Muscle of back (tissue), 11 donors: Measurements from ENCODE around the gene TMSB4X. TPM values are rescaled to one million over a fixed set of nuclear protein-coding genes. Genes with fewer than 3 reads are reported as not detected.
"Not testable (repeated sequence)": the region's sequence is repeated elsewhere in the genome, so short reads cannot be mapped to it uniquely, and the experiment has no call there.

ENCODE experiments used
- DNase-seq, 3 donors: peaks; one replicate each; pipeline versions ENCODE4 v3.0.0 to v3.0.0-alpha.2; 2013
- polyA plus RNA-seq, 10 donors: library from polyadenylated mRNA; unstranded; fragments of 120-200 nt; gene quantifications; one replicate each; pipeline ENCODE4 v1.2.1, GENCODE V29; 2013; ENCODE audit not compliant: insufficient read length in 10 of 10

The TMSB4X gene
- polyA plus RNA-seq, 10 donors, result 887 to 1,649 (median 1,316) TPM

- DNase-seq, result no peak
These were observed 39.5 kb downstream of the TMSB4X start for GRCh38 chrX:13014111-13015096.

- DNase-seq, result no peak
These were observed 40.8 kb downstream of the TMSB4X start for GRCh38 chrX:13015536-13016236.

GRCh38 chrX:13016731-13017130, 41.8 kb downstream of the TMSB4X start:
- DNase-seq, result not testable (repeated sequence)

GRCh38 chrX:13022926-13023325, 48.0 kb downstream of the TMSB4X start:
- no peak for DNase-seq

- no peak for DNase-seq
These were observed 48.7 kb downstream of the TMSB4X start for GRCh38 chrX:13023567-13023966.

GRCh38 chrX:13023979-13024378, 49.1 kb downstream of the TMSB4X start:
- no peak for DNase-seq

GRCh38 chrX:13024986-13025385, 50.1 kb downstream of the TMSB4X start:
- no peak for DNase-seq

Other genes with a start within 250 kb of the TMSB4X start
- 10 to 100 TPM in 5 of 10 donors, 1 to 10 TPM in 5; 8.2 to 18.0 (median 10.1) TPM for gene PRPS2, start 183.7 kb upstream of the TMSB4X start, polyA plus RNA-seq
- 1 to 10 TPM in 6 of 10 donors, under 1 TPM in 4; 0.60 to 1.4 (median 1.2) TPM for gene TLR7, start 108.0 kb upstream of the TMSB4X start, polyA plus RNA-seq
- gene TLR8, start 68.5 kb upstream of the TMSB4X start, polyA plus RNA-seq, result under 1 TPM; 0.27 to 0.78 (median 0.43) TPM
- under 1 TPM; 0.08 to 0.88 (median 0.45) TPM for gene FAM9C, start 69.5 kb downstream of the TMSB4X start, polyA plus RNA-seq